Astrocyte (in vitro differentiated cells and primary cell): Measurements from ENCODE around the gene TSC22D3.

Experiments
- EZH2 ChIP-seq: IDR thresholded peaks from 2 replicates; pipeline ENCODE4 v1.6.1; 2012; ENCODE audit warnings: mild to moderate bottlenecking, low read length, inconsistent platforms; ENCODE audit not compliant: insufficient read depth
- TF ChIP-seq, protein P1 (sequence below): IDR thresholded peaks from 2 replicates; pipeline ENCODE4 v1.5.1; 2011; ENCODE audit warnings: low read depth, mild to moderate bottlenecking, inconsistent platforms, low read length, moderate library complexity; ENCODE audit not compliant: insufficient read depth

DNA sequence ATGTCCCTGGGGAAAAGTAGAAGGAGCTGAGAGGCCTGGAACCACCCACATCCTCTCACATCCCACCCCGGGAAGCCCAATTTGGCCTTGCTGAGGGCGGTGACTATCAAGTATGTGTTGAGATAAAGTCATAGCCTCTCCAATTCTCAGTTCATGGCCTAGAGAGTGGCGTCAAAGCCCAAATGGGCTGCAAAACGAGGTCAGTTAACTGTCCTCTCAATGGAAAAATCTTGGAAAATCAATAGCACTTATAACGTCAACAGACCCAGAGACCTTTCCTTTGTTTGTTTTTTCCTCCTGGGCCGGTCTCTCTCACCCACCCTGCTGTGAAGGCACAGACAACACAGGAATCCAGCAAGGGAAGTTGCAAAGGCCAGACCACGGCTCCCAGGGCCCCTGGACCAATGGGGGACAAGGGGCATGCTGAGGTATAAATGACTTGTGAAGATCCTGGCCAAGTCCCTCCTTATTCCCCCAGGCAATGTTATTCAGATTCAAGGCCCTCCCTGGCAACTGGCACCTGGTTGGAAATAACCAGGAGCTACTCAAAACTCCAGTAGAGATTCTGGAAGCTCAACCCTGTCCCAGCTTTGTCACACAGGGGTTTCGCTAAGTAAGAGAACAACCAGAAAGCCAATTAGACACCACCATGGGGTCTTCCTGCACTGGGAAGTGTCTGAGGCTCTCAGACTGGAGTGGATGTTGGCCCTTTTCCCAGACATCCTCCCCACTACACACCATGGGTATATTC, 38.6 kb downstream of the TSC22D3 start:
- TF ChIP-seq, protein P1, sequence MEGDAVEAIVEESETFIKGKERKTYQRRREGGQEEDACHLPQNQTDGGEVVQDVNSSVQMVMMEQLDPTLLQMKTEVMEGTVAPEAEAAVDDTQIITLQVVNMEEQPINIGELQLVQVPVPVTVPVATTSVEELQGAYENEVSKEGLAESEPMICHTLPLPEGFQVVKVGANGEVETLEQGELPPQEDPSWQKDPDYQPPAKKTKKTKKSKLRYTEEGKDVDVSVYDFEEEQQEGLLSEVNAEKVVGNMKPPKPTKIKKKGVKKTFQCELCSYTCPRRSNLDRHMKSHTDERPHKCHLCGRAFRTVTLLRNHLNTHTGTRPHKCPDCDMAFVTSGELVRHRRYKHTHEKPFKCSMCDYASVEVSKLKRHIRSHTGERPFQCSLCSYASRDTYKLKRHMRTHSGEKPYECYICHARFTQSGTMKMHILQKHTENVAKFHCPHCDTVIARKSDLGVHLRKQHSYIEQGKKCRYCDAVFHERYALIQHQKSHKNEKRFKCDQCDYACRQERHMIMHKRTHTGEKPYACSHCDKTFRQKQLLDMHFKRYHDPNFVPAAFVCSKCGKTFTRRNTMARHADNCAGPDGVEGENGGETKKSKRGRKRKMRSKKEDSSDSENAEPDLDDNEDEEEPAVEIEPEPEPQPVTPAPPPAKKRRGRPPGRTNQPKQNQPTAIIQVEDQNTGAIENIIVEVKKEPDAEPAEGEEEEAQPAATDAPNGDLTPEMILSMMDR: no peak
- TF ChIP-seq EZH2: no peak
